PC-9 (cell line): Measurements from ENCODE around the gene CRYAA.

Experiments
- CTCF ChIP-seq: fragments of 200-600 bp; sonication (generic); conservative IDR thresholded peaks from 2 replicates; pipeline ENCODE4 v1.6.1; 2017; ENCODE audit warnings: mixed run types, antibody characterized with exemption, mild to moderate bottlenecking, moderate library complexity
- EZH2 ChIP-seq: fragments of 200-600 bp; sonication (generic); IDR thresholded peaks from 2 replicates; pipeline ENCODE4 v1.8.0; 2017; ENCODE audit warnings: antibody characterized with exemption, low read depth

- TF ChIP-seq CTCF (no peak), EZH2 (no peak)
Observed at GRCh38 chr21:43191521-43191920, 22.7 kb downstream of the CRYAA start.
